CD4-positive, alpha-beta T cell treated with Interleukin-17A for 1 hour (primary cell): Measurements from ENCODE around the gene PRPF6.
A peak's percentile ranks its signal among the peaks of the same experiment; 100 is the strongest.

Source experiments
- DNase-seq: peaks from one replicate; pipeline ENCODE4 v3.0.0-alpha.2; 2020

Gene PRPF6

DNA sequence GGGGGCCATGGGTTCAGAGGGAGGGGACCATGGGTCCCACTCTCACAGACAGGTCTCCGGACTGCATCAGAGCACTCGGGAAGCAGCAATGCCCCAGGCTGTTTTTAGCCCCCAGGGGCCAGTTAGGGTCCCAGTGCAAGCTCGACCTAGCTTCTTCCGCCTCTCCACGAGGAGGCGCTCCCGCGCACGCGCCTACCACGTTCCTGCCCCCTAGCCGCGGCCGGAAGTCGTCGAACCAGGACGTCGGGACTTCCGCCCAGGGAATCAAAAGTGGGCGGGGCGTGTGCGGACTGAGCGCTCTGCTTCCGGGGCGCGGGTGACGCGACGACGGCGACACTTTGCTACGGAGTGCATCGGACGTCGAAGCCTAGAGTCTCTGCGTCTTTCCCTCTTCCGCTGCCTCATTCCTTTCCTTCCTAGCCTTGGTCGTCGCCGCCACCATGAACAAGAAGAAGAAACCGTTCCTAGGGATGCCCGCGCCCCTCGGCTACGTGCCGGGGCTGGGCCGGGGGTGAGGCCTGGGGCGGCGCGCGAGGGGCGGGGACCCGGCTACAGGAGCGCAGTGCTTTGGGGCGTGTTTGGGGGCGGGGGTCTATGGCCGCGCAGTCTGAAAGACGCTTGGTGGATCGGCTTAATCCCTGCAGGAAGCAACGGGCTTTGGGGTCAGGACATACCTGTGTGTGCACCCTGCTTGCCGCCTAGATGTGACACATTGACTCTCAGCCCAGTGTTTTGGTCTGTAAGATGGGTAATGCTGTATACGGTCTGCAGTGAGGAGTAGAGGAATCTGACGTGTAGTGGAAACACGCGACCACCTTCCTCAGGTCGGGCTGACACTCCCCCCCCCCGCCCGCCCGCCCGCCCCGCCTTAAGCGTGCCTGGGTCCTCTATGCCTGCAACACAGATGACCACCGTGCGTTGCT lies at the start of gene PRPF6:
Gene PRPF6 (plus strand): TSS at position 327 of the 923 bp plus-strand sequence. CDS start 114 bp downstream, at position 441.
- DNase-seq: peak; percentile 94

GRCh38 chr20:63931735-63932134 lies 49.2 kb upstream of the PRPF6 start:
- DNase-seq: no peak

- DNase-seq: no peak
Measured at GRCh38 chr20:63932606-63933160, 48.2 kb upstream of the PRPF6 start.

DNA sequence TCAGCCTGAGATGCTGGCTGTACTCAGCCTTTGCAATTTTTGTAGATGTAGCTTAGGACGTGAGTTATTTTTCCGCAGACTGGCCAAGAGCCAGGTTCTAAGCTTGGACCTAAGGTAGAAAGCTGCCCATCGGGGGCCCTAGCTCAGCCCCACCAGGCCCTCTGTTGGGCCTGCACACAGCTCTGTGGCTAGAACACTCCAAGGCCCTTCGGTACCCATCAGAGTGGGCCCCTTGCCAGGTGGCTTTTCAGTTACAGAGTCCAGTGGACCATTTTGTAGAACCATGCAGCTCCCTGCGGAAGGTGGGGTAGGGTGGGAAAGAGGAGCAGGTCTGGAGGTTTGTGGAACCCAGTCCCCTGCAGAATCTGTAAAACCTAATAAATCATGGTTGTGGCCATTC lies 47.3 kb upstream of the PRPF6 start:
- DNase-seq: no peak

- no peak for DNase-seq
Measured at GRCh38 chr20:63934271-63935068, 46.5 kb upstream of the PRPF6 start.

DNA sequence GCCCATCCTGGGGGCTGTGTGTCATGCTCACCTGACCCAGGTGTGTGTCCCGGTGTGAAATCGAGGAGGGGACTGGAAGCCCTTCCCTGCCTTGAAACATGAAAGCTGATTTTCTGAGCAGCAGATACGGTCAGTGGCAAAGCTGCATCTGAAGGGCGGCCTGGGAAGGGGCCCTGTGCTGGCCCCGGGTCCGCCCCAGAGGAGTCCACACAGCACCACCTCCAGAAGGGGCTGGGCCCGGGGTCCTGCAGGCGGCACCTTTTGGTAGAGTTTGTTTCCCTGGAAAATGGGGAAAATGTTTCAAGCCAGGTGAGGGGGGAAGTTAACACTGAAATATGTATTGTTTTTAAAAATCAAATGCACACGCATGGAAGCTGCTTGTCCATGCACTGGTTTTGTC lies 45.5 kb upstream of the PRPF6 start:
- no peak for DNase-seq

- DNase-seq: no peak
Measured at GRCh38 chr20:63937596-63937995, 43.3 kb upstream of the PRPF6 start.

- no peak for DNase-seq
Measured at GRCh38 chr20:63939061-63939935, 41.6 kb upstream of the PRPF6 start.

- DNase-seq: no peak
Measured at GRCh38 chr20:63940071-63940471, 40.9 kb upstream of the PRPF6 start.

GRCh38 chr20:63940472-63941266 lies 40.3 kb upstream of the PRPF6 start:
- no peak for DNase-seq

GRCh38 chr20:63941282-63942081 lies 39.5 kb upstream of the PRPF6 start:
- DNase-seq: peak; percentile 89

DNA sequence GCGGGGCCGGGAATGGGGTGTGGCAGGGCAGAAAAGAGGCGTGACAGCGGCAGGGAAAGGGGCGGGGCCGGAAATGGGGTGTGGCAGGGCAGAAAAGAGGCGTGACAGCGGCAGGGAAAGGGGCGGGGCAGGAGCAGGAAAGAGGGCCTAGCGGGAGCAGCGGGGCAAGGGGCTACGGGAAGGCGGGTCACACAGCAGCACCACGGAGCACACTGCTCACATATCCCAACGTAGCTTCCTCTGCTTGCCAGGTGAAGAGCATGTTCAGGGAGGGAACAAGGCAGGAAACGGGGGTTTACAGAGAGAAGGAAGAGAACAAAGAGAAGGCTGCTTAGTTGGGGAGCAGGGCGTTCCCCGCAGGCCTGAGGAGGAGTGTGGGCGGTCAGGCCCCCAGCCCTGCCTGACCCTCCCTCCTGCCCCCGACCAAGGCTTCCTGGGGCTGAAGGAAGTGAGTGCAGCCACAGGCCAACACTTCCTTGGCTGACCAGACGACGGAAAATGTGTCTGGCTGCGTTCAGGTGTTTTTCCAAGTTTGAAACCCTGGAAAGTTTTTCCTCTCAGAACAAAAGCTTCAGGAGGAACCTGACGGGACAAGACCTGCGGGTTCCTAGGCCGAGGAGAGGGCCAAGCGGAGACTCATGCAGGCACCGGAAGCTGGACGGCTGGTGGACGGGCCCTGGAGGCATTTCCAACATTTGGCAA lies 38.5 kb upstream of the PRPF6 start:
- DNase-seq: peak; percentile 42

- DNase-seq: no peak
Measured at GRCh38 chr20:63942969-63943807, 37.7 kb upstream of the PRPF6 start.

GRCh38 chr20:63943808-63944077 lies 37.2 kb upstream of the PRPF6 start:
- no peak for DNase-seq

- no peak for DNase-seq
Measured at GRCh38 chr20:63944078-63944941, 36.6 kb upstream of the PRPF6 start.

DNA sequence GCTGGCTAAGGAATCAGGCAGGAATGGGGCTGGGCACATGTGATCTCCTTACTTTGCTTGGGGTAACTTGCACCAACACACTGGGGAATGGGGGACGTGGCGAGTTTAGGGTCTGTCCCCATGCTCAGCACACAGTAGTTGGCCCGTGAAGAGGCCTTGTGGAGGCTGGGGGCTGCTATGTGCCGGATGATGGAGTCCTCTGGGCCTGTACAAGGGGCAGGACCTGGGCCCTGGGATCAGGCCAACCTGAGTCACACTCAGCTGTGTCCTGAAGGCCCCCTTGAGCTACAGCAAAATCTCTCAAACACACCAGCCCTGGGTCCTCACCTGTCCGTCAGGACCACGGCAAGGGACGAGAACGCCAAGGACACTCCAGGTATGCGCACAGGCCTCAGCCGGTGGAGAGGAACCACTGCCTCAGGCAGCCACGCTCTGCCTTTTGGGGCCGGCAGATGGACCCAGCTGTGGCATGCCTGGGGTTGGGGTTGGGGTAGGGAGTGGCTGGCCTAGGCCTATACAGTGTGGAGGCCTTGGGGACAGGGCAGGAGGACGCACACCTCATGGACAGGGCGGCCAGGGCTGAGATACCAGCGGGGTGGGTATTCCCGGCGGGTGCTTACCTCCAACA lies 35.8 kb upstream of the PRPF6 start:
- no peak for DNase-seq

DNA sequence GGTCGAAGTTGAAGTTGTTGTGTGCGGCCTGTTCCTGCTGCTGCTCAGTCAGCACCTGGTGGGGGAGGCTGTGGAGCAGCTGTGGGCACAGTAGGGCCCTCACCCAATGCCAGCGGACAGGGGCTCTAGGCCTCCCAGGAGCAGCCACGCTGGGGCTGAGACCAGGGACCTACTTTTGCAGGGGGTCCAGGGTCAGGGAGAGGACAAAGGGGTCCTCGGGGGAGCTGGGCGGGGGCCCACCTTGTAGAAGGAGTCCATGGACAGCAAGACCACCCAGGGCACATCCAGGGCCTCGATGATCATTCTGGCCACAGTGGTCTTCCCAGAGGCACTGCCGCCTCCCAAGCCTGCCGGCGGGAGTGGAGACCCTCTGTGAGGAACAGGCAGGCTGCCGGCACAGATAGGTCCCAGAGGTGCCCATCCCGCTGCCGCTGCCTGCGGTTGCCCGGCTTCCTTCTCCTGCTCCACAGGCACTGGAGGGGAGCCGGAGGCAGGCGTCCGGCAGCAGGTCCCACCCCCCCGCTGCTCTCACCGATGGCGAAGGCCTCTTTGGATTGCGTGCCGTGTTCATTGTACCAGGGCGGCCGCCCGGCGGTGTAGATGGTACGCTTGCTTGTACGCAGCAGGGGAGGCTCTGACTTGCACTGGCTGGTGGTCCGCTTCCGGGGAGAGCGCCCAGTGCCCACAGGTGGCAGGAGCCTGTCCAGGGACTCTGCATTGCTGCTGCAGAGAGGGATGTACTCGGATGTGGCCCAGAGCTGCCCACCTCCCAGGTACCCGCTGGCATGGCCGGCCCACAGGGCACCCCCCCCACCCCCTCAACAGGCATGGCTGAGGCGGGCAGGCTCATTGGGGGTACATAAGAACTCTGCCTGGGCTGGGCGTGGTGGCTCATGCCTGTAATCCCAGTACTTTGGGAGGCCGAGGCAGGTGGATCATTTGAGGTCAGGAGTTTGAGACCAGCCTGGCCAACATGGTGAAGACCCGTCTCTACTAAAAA lies 34.7 kb upstream of the PRPF6 start:
- DNase-seq: no peak
